Measurements from ENCODE around the gene ABCA13. TPM values are rescaled to one million over a fixed set of nuclear protein-coding genes. Genes with fewer than 3 reads are reported as not detected.

ABCA13 gene
- total RNA-seq, 1 experiment from 2014 or later, result not detected

DNA sequence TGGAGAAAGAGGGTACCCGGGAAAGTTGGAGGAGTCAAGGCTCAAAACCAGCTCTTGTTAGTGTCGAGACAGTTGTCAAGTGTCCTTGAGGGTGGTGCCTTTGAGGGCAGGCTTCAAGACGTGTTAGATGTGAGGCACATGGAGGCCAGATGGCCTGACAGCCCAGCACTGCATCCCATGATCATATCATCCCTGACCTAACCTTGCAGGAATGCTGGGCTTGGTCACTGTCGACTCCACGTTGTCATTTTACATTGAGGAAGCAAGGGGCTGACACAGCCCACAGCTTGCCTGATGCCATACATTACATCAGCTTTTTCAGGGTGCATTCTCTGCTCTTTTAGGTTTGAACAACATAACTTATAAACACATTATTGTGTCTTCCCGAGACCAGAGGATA lies 114.1 kb downstream of the ABCA13 start:
- DNase-seq (ENCODE audit: low read depth, low spot score), result no peak
- H2AFZ ChIP-seq (ENCODE audit: low read depth, low read length, poor library complexity, severe bottlenecking), result no peak overlapping the region
- intact Hi-C loops (cut with micrococcal nuclease), result no loop called here
- no peaks in the 10 kb centered on the region for H3K9me2 ChIP-seq (ENCODE audit: insufficient read depth)
- no peaks in the 10 kb centered on the region for H4K20me1 ChIP-seq (ENCODE audit: insufficient read depth)
- ATAC-seq, result no peak
- H3K36me3 ChIP-seq (ENCODE audit: control insufficient read depth in 1 of 2, insufficient read depth in 2 of 2, low read length in 2 of 2), result no peaks in the 10 kb centered on the region
- no peak overlapping the region for H3K9ac ChIP-seq (ENCODE audit: low read length)
- ChIA-PET POLR2A (no interaction called here), RAD21 (ENCODE audit: low non-redundant PET in 1 of 2, low total read pairs in 2 of 2, uncharacterized antibody in 2 of 2, unreplicated experiment in 2 of 2) (no interaction called here), CTCF (no interaction called here)
- no TSS peak for BruUV-seq (replicated peaks)
- H3K9me3 ChIP-seq (ENCODE audit: control insufficient read depth in 1 of 2, insufficient read depth in 1 of 2, low read depth in 1 of 2, low read length in 2 of 2), result no peaks in the 10 kb centered on the region
- peaks cover 4% of the 10 kb centered on the region; the same call in 1 of the 2 replicates for H3K27me3 ChIP-seq (ENCODE audit: insufficient read depth, low read length)
- H3K4me1 ChIP-seq (ENCODE audit: control insufficient read depth in 1 of 2, insufficient read depth in 2 of 2, low read length in 2 of 2), result no peaks in the 10 kb centered on the region
- no peak for TF ChIP-seq SP1 (IDR thresholded peaks at IDR 0.05; ENCODE audit: low read depth)
- TF ChIP-seq YY1 (IDR thresholded peaks at IDR 0.05; ENCODE audit: extremely low read depth, insufficient replicate concordance, low read depth, low read length), result no peak
- TF ChIP-seq CEBPB (IDR thresholded peaks at IDR 0.05; ENCODE audit: low read depth), result no peak
- no peak for TF ChIP-seq POLR2A (IDR thresholded peaks at IDR 0.05; ENCODE audit: borderline replicate concordance, extremely low read depth, insufficient read depth, insufficient read length)
- no peak for TF ChIP-seq JUND (IDR thresholded peaks at IDR 0.05)
- TF ChIP-seq POLR2AphosphoS5 (IDR thresholded peaks at IDR 0.05; ENCODE audit: low read depth, low read length), result no peak
- no peak for TF ChIP-seq EGR1 (IDR thresholded peaks at IDR 0.05; ENCODE audit: low read depth)
- TF ChIP-seq REST (IDR thresholded peaks at IDR 0.05; ENCODE audit: low read depth), result no peak
- H3K4me3 ChIP-seq (replicated peaks in 1 of 2; ENCODE audit: low read depth in 1 of 2, low read length in 2 of 2), result no peak overlapping the region
- no peak overlapping the region for H3K27ac ChIP-seq (ENCODE audit: low read depth, low read length)
- H3K4me2 ChIP-seq (ENCODE audit: low read length), result no peak overlapping the region
- no peaks in the 10 kb centered on the region for H3K79me2 ChIP-seq (ENCODE audit: insufficient read depth, low read length)

DNA sequence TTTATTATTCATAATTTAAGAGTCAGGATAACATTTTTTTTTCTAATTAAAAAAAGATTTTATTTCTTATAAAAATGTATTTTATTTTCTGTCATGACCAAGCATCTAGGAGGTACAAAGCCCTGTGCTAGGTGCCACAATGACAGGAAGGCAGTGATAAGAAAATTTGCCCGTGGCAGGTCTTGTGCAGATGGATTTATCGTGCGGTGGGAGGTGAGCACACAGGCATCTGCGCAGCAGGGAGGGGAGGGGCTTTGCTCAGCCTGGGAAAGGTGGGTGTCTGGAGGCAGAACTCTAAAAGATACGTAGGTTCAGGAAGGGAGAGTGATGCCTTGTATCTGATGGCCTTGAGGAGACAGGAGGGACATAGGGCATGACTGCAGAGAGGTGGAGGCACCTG lies 115.6 kb downstream of the ABCA13 start:
- BruUV-seq (replicated peaks), result no TSS peak
- intact Hi-C loops (cut with micrococcal nuclease), result no loop called here
- no peak overlapping the region for H3K4me3 ChIP-seq (replicated peaks in 1 of 2; ENCODE audit: low read depth in 1 of 2, low read length in 2 of 2)
- no peaks in the 10 kb centered on the region for H3K79me2 ChIP-seq (ENCODE audit: insufficient read depth, low read length)
- H3K9me2 ChIP-seq (ENCODE audit: insufficient read depth), result no peaks in the 10 kb centered on the region
- H3K27ac ChIP-seq (ENCODE audit: low read depth, low read length), result no peak overlapping the region
- ATAC-seq, result no peak
- H3K36me3 ChIP-seq (ENCODE audit: control insufficient read depth in 1 of 2, insufficient read depth in 2 of 2, low read length in 2 of 2), result no peaks in the 10 kb centered on the region
- H3K9me3 ChIP-seq (ENCODE audit: control insufficient read depth in 1 of 2, insufficient read depth in 1 of 2, low read depth in 1 of 2, low read length in 2 of 2), result no peaks in the 10 kb centered on the region
- H4K20me1 ChIP-seq (ENCODE audit: insufficient read depth), result no peaks in the 10 kb centered on the region
- TF ChIP-seq ELF1 (IDR thresholded peaks at IDR 0.05; ENCODE audit: borderline replicate concordance, low read depth), result no peak
- TF ChIP-seq JUND (IDR thresholded peaks at IDR 0.05), result no peak
- no peak for TF ChIP-seq EZH2 (IDR thresholded peaks at IDR 0.05)
- 0 out of 2 replicates have a peak, but pooled peaks cover 4% of the 10 kb centered on the region for H3K27me3 ChIP-seq (ENCODE audit: insufficient read depth, low read length)
- ChIA-PET POLR2A (no interaction called here), CTCF (no interaction called here), RAD21 (ENCODE audit: low non-redundant PET in 1 of 2, low total read pairs in 2 of 2, uncharacterized antibody in 2 of 2, unreplicated experiment in 2 of 2) (no interaction called here)
- no peak for DNase-seq (ENCODE audit: low read depth, low spot score)
- no peak overlapping the region for H3K4me2 ChIP-seq (ENCODE audit: low read length)
- no peak overlapping the region for H3K9ac ChIP-seq (ENCODE audit: low read length)
- no peak overlapping the region for H2AFZ ChIP-seq (ENCODE audit: low read depth, low read length, poor library complexity, severe bottlenecking)
- H3K4me1 ChIP-seq (ENCODE audit: control insufficient read depth in 1 of 2, insufficient read depth in 2 of 2, low read length in 2 of 2), result no peaks in the 10 kb centered on the region
